HG03520 (cell line): ENCODE data around the gene NRG3.
"Not testable (repeated sequence)": the region's sequence is repeated elsewhere in the genome, so short reads cannot be mapped to it uniquely, and the experiment has no call there.

Experiments
- ATAC-seq: cut with Tn5 transposase; IDR thresholded peaks from one replicate; pipeline ENCODE4 v1.9.1; 2021; ENCODE audit warnings: mild to moderate bottlenecking, moderate library complexity; ENCODE audit not compliant: unreplicated experiment

The NRG3 gene

GRCh38 chr10:81953420-81953819 is 78.4 kb downstream of the NRG3 start:
- no peak for ATAC-seq

DNA sequence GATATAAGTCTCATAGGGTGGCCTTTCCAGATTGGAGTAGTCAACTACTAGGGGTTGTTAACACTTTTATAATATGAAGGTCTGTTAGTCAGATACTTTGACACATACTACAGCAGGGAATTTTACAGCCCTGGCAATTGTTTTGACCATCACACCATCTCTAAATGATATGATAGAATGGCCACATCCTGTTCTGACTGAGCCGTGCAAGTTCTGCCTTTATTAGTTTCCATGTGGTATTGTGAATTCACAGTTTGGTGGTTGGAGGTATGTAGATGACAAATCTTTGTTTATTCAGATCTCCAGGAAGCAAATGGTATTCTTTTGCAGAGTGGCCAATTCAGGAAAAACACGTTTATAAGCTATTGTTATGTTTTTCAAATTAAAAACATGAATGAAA is 83.0 kb downstream of the NRG3 start:
- no peak for ATAC-seq

DNA sequence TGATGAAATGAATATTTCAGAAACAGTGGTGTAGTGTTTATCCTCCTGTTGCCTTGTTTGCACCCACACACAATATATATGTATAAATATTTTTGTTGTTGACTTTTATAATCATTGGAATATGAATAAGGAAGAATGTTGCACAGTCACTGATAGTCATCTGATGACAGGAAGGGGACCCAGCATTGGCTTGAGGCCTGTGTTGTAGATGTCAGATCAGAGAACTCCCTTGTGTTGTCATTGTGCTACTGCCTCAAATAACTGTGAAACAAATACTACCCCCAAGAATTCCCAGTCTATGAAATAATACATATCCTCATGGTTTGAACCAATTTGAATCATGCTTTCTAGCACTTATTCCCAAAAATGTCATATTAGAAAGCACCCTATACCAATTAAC is 84.0 kb downstream of the NRG3 start:
- ATAC-seq, result no peak

- no peak for ATAC-seq
Observed at GRCh38 chr10:81961451-81962184, 86.6 kb downstream of the NRG3 start.

DNA sequence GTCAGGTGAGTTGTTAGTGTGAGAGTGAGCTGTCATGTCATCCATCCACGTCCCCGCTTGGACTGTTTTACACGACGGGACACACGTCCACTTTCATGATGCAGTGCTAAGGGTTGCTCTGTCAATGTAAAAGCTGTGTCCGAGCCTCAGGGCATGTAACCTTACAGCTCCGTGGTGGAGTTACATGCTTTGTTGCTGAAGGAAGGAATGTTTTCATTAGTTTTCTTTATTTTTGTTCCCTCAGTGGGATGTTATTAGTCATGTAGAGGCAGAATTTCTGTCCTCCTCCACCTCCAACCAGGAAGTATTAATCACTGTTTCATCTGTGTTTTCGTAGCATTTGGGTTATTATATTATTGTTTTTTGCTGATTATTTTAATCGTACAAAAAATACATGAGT is 88.6 kb downstream of the NRG3 start:
- no peak for ATAC-seq

DNA sequence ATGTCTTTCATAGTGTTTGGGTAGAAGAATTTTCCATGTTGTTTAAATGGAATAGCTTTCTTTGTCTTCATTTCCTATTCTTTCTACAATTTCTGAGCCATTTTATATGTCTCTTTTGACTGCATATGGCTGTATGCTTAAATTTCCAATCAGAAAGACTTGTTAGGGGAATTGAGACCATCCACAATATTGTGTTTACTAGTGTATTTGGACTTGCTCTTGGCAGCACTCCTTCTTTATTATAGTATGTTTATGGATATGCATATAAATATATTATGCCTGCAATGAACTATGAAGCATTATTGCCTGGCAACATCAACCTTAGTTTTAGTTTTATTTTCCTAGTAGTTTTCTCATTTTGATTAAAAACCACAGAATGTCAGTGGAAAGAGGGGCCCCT is 92.7 kb downstream of the NRG3 start:
- ATAC-seq, result no peak

DNA sequence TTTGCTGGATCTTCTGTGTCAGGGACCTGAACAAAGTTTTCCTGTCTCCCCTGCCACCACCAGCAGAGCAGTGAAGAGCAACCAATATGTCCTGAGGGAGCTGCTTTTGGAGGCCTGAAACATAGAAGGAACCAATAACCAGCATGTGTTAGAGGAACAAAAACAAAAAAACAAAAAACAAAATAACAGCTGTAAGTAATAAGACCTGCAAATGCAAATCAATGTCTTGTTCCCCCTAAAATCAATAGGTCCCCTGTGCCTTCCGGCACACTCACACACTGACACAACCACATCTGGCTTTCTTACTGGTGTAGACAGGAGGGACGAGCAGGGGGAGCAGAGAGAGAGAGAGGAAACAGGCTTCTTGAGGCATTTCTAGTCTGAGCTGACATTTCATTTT is 94.1 kb downstream of the NRG3 start:
- ATAC-seq, result no peak

GRCh38 chr10:81978238-81978637 is 103.2 kb downstream of the NRG3 start:
- ATAC-seq, result no peak

GRCh38 chr10:81981724-81982123 is 106.7 kb downstream of the NRG3 start:
- ATAC-seq, result no peak

DNA sequence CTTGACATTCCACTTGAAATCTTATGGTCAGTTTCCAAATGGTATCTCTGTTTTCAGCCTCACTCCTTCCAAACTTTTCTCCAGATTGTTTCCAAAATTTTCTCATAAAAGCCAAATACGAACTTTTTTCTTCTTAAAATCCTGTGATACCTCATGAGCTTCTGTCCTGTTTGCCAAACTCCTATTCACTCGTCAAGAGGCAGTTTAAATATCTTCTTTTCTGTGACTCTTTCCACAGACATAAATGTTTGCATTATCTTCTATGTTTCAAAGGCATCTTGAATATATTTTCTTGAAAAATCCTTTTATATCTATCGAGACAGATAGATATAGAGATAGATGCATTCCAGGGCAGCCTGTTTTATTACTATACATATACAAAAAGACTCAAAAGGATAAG is 109.4 kb downstream of the NRG3 start:
- ATAC-seq, result no peak

- no peak for ATAC-seq
Observed at GRCh38 chr10:81995254-81995653, 120.3 kb downstream of the NRG3 start.

- ATAC-seq, result no peak
Observed at GRCh38 chr10:81996927-81997326, 121.9 kb downstream of the NRG3 start.

DNA sequence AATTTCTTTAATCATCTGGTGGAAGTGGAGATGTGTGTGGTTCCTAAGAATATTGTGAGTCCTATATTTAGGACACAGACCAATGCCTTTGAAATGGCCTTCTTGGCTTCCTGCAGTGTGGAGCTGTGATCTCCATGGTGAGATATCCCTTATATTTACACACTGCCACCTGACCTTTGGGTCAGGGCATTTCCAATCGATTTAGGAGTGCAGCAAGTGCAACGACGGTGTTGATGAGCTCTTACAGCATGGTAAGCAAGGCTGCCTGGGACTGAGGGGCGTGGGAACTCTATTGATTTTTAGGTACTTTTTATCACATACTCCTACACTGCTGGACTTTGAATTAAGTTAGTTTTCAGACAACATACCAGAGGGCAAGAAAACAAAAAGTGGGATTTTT is 146.0 kb downstream of the NRG3 start:
- no peak for ATAC-seq

DNA sequence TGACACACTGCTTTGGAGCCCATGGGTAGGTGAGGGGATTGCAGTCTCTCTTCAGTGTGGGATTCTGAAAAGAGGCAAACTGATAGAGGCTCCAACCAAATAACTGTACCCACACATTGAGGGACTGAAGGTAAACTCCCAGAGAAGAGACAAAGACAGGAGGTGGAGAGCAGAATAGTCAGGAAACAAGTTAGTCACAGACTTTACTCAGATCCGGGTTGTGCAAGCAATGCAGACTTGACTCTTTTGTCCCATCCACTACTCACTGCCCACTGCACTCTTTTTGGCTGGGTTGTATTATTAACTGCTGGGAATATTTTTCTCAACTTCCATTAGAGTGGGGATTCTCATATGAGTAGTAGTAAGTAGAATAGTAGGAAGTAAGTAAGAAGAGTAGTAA is 152.7 kb downstream of the NRG3 start:
- ATAC-seq, result no peak

DNA sequence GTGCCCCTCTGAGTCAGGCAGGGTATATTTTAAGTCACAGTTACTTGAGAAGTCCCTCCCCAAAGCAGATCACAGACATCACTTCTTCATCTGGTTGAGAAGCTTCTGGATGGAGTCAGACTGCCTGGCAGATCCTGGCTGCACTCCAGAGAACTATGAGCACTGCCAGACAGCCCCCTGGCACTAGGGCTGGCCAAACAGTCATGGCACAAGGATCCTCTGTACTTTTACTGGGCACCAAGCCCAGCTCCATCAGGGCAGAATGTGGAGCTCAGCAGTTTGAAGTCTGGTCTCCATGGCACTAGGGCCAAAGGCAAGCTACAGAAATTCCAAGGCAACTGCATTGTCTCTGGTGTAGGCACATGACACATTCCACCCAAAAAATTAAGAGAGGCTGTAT is 162.1 kb downstream of the NRG3 start:
- ATAC-seq, result no peak

DNA sequence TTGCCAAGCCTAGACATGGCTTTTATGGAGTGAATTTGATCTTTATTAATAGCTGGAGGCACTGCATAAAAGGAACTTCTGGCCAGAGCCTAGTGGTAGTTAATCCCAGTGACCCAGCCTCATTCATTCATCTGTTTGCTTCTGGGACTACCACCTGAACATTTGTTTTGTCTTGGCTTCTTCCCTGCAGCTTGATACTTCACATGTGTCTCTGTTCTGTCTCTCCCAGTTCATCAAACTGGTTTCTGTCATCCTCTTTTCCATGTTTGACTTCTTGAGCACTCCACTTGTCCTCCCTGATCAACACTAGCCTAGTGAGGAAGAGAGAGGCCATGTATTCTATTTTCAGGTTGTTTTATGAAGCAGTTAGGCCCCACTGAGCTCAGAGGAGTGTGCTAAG is 163.6 kb downstream of the NRG3 start:
- ATAC-seq, result no peak

- ATAC-seq, result no peak
Observed at GRCh38 chr10:82040336-82040735, 165.3 kb downstream of the NRG3 start.

DNA sequence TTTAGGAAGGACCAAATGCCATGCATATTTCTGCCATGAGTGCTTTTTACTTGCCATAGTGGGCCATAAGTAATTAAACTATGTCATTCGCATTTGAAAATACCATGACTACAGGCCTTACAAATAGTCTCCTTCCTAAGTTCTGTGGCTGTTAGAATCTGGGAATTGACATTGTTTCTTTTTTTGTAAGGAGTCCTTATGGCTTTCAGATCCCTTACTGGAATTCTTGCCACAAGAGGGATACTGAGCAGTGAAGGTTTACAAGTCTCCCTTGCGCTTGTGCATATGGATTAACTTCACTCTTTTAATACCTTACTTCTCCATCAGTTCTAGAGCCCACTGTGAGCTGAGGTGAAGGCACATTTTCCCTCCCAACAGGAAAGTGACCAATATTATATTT is 166.0 kb downstream of the NRG3 start:
- no peak for ATAC-seq

- ATAC-seq, result no peak
Observed at GRCh38 chr10:82056391-82056790, 181.4 kb downstream of the NRG3 start.

- not testable (repeated sequence) for ATAC-seq
Observed at GRCh38 chr10:82067192-82067591, 192.2 kb downstream of the NRG3 start.

GRCh38 chr10:82068501-82068900 is 193.5 kb downstream of the NRG3 start:
- ATAC-seq, result no peak

DNA sequence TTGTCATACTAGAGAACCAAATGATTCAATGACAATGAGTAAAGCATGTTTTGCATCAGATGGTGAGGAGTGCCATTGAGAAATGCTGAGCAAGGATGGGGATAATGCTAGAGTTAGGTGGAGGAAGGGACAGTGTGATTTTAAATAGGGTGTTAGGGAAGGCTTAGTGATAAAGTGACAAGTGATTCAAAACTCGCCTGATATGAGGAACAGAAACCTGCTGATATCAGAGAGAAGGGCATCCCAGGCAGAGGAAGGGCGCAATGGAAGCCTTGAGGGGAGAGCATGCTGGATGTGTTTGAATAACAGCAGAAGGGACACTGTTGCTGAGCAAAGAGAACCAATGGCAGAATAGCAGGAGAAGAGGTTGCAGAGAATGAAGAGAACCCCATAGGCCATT is 196.2 kb downstream of the NRG3 start:
- ATAC-seq, result no peak

DNA sequence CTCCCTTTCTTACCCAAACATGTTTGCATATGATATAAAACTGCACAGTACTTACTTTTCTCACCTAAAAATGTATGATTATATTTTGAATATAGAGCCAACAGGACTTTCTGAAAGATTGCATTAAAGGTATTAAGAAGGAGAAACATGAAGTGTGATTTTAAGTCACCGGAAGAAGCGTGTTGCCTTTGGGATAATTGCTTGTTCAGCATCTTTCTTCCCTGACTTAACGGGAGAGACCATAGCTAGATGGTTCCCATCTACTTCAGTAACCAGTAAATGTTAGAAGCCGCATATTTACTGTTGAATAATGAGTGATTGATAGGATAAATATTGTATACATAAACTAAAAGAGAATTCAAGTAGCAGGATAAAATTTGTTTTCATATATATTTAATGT is 197.1 kb downstream of the NRG3 start:
- no peak for ATAC-seq
